Measurements from ENCODE around the gene CRYBB1. TPM values are rescaled to one million over a fixed set of nuclear protein-coding genes. Genes with fewer than 3 reads are reported as not detected.
A peak's percentile ranks its signal among the peaks of the same experiment; 100 is the strongest.

The CRYBB1 gene
- total RNA-seq, 4 donors from 2014 or later = 0.40 TPM; not detected in 3

DNA sequence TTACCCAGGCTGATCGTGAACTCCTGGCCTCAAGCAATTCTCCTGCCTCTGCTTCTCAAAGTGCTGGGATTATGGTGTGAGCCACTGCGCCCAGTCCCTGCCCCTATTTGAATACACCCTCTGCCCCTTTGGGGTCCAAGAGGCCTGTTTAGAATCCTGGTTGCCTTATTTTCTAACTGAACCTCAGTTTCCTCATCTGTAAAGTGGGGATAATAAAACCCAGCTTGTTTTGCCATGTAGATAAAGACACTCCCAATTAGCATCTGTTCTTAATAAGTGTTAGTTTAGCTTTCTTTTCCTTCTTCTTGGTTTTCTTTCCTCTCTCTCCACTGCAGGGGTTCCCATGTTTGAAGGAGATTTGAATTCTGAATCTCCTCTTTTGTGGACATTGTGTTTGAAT lies 44.3 kb upstream of the CRYBB1 start:
- TF ChIP-seq EP300 (IDR thresholded peaks at IDR 0.05) (no peak), POLR2AphosphoS5 (IDR thresholded peaks at IDR 0.05) (no peak), POLR2A (IDR thresholded peaks at IDR 0.05) (no peak)
- TF ChIP-seq, protein P1, sequence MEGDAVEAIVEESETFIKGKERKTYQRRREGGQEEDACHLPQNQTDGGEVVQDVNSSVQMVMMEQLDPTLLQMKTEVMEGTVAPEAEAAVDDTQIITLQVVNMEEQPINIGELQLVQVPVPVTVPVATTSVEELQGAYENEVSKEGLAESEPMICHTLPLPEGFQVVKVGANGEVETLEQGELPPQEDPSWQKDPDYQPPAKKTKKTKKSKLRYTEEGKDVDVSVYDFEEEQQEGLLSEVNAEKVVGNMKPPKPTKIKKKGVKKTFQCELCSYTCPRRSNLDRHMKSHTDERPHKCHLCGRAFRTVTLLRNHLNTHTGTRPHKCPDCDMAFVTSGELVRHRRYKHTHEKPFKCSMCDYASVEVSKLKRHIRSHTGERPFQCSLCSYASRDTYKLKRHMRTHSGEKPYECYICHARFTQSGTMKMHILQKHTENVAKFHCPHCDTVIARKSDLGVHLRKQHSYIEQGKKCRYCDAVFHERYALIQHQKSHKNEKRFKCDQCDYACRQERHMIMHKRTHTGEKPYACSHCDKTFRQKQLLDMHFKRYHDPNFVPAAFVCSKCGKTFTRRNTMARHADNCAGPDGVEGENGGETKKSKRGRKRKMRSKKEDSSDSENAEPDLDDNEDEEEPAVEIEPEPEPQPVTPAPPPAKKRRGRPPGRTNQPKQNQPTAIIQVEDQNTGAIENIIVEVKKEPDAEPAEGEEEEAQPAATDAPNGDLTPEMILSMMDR (IDR thresholded peaks at IDR 0.05) = no peak
- no peak for ATAC-seq
- H3K9me3 ChIP-seq = no peaks in the 10 kb centered on the region
- H3K36me3 ChIP-seq = no peaks in the 10 kb centered on the region
- H3K4me3 ChIP-seq = no peak overlapping the region
- 86% methylated on average over 1 of the region's 2 CpGs; no CpG with 5 or more reads in 1 of the 2 donors for WGBS, 2 donors (ENCODE audit: low coverage in 1 of 2)
- H3K4me1 ChIP-seq = peaks cover 0 to 24% (median 20%) of the 10 kb centered on the region in 3 donors
- peaks cover 90% of the 10 kb centered on the region for H3K27me3 ChIP-seq
- no peak overlapping the region for H3K27ac ChIP-seq

DNA sequence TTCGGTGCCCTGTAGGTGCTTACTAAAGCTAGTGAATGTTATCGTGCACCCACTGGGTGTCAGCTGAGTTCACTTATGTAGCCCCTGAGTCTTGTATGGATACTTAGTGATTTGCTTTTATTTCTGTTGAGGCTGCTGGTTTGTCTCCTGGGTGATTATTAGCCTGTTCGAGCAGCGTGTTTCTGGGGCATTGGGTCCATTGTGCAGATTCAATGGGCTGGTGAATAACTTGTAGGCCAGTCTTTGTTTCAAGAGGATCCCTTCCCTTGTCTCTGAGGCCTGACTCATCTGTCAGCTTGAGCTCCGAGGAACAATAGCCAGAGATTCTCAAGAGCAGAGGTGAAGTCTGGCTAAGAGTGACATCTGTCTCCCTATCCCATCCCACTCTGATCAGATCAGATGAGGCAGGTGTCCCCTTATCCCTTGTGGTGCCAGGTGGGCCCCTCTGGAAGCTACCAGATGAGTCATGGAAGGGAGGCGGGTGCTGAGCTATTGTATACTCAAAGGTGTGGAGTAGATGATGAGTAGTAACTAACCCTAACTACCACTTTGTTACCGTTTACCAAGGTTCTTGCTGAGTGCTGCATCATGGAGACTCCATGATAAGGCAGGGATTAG lies 43.2 kb upstream of the CRYBB1 start:
- H3K4me1 ChIP-seq = peaks cover 0 to 29% (median 23%) of the 10 kb centered on the region in 3 donors
- H3K4me3 ChIP-seq = no peak overlapping the region
- H3K36me3 ChIP-seq = no peaks in the 10 kb centered on the region
- no peaks in the 10 kb centered on the region for H3K9me3 ChIP-seq
- no peak for ATAC-seq
- WGBS, 2 donors (ENCODE audit: low coverage in 1 of 2) = 77 to 83% methylated on average over 1 to 3 of the region's 7 CpGs
- H3K27me3 ChIP-seq = peaks cover 91% of the 10 kb centered on the region
- no peak overlapping the region for H3K27ac ChIP-seq
- TF ChIP-seq, protein P1 (IDR thresholded peaks at IDR 0.05) = no peak
- TF ChIP-seq EP300 (IDR thresholded peaks at IDR 0.05) (no peak), POLR2AphosphoS5 (IDR thresholded peaks at IDR 0.05) (no peak), POLR2A (IDR thresholded peaks at IDR 0.05) (no peak)

DNA sequence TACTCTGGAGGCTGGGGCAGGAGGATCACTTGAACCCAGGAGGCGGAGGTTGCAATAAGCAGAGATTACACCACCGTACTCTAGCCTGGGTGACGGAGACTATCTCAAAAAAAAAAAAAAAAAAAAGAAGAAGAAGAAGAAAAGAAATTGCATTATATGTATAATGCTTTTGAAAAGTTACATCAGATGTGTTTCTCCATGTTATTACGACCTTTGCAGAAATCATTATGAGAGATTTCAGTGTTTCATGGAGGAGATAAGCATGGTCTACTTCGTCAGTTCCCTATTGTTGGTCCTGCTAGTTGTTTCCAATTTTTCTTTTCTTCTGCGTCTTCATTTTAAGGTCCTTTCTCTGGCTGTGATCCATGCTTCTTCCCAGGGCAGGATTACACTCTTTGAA lies 42.5 kb upstream of the CRYBB1 start:
- TF ChIP-seq POLR2AphosphoS5 (IDR thresholded peaks at IDR 0.05) = no peak
- no peak for TF ChIP-seq POLR2A (IDR thresholded peaks at IDR 0.05)
- no peak for TF ChIP-seq EP300 (IDR thresholded peaks at IDR 0.05)
- TF ChIP-seq, protein P1 (IDR thresholded peaks at IDR 0.05) = no peak
- WGBS, 2 donors (ENCODE audit: low coverage in 1 of 2) = 49 to 71% methylated on average over 2 to 6 of the region's 6 CpGs
- peaks cover 95% of the 10 kb centered on the region for H3K27me3 ChIP-seq
- peaks cover 0 to 29% (median 23%) of the 10 kb centered on the region in 3 donors for H3K4me1 ChIP-seq
- H3K27ac ChIP-seq = no peak overlapping the region
- H3K4me3 ChIP-seq = no peak overlapping the region
- H3K9me3 ChIP-seq = no peaks in the 10 kb centered on the region
- ATAC-seq = no peak
- no peaks in the 10 kb centered on the region for H3K36me3 ChIP-seq

DNA sequence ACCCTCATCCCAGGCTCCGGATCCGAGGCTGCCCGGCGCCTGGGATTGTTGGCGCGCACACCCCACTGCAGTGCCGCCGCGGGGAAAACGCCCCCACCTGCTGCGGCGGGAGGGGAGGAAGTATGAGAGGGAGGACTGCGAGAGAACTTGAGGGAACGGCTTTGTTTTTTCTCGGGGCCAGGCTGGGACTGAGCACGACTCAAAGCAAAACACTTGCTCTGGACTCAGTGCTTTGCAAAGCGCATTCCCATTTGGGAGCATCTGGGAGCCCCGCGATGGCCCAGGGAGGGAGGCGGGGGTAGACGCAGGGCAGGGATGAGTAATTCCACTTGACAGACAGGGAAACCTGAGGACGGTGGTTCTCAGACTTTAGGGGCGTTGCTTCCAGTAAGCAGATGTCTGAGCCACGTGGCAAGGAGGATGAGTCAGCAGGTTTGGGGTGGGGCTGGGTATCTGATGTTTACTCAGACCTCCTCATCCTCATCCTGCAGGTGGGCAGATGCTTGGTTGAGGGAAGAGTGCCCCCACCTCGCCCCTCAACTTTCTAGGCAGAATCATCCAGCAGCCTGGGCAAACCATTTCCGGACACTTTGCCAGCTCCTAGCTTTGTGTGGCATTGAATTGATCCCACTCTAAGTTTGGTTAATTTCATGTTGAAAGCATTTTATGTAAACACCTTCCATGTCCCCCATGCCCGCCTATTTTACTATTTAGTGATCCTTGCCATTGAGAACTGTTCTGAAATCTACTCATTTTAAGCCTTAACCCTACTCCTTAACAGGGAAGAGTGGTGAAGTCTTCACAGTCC lies 41.0 kb upstream of the CRYBB1 start:
- Histone ChIP-seq H3K4me3 (peak overlapping the region in 1 of 2 donors; percentile 32), H3K4me1 (peaks cover 0 to 29% (median 23%) of the 10 kb centered on the region in 3 donors), H3K27me3 (peaks cover 96% of the 10 kb centered on the region), H3K36me3 (no peaks in the 10 kb centered on the region), H3K27ac (no peak overlapping the region), H3K9me3 (no peaks in the 10 kb centered on the region)
- TF ChIP-seq POLR2AphosphoS5 (IDR thresholded peaks at IDR 0.05) = peak; percentile 46
- no peak for TF ChIP-seq POLR2A (IDR thresholded peaks at IDR 0.05)
- TF ChIP-seq EP300 (IDR thresholded peaks at IDR 0.05) = no peak
- TF ChIP-seq, protein P1 (IDR thresholded peaks at IDR 0.05) = no peak
- WGBS, 2 donors (ENCODE audit: low coverage in 1 of 2) = 13 to 21% methylated on average over 5 to 8 of the region's 27 CpGs
- peak; percentile 37 for ATAC-seq
